ENCODE results near the gene PTH1R. TPM values are rescaled to one million over a fixed set of nuclear protein-coding genes. Genes with fewer than 3 reads are reported as not detected.

PTH1R gene

DNA sequence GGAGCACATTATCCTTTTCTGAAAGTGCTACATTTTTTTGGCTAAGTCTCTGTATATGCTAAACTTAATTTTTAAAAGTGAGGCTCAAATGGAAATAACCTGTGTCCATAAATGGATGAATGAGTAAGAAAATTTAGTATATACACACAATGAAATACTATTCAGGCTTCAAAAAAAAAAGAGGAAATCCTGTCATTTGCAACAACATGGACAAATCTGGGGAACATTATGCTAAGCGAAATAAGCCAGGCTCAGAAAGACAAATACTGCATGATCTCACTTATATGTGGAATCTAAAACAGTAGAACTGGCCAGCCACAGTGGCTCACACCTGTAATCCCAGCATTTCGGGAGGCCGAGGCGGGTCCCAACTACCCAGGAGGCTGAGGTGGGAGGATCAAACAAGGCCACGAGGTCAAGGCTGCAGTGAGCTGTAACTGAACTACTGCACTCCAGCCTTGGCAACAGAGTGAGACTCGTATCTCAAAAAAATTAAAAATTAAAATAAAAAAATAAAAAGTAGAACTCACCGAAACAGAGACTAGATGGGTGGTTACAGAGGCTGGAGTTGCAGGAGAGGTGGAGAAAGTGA is 73.2 kb downstream of the PTH1R start:
- H3K79me1 ChIP-seq (replicated peaks; ENCODE audit: low read length, poor library complexity, severe bottlenecking), result peaks cover 25% of the 10 kb centered on the region
- H4K8ac ChIP-seq (ENCODE audit: low read length), result no peak overlapping the region
- no peak overlapping the region for H4K91ac ChIP-seq (ENCODE audit: low read length)
- no peak overlapping the region for H2BK12ac ChIP-seq (ENCODE audit: low read length in 2 of 2)
- no peak overlapping the region for H3K18ac ChIP-seq (ENCODE audit: low read depth in 1 of 2, low read length in 2 of 2)
- peaks cover 42% of the 10 kb centered on the region for H3K4me1 ChIP-seq (ENCODE audit: control insufficient read depth, insufficient read depth, low read depth, low read length)
- no peak overlapping the region for H3K4me2 ChIP-seq (ENCODE audit: low read length, poor library complexity, severe bottlenecking)
- no peak overlapping the region for H2BK5ac ChIP-seq (ENCODE audit: low read depth, low read length, poor library complexity, severe bottlenecking)
- no peak overlapping the region for H3K27ac ChIP-seq (ENCODE audit: low read length, poor library complexity, severe bottlenecking)
- H3K14ac ChIP-seq (ENCODE audit: low read length in 2 of 2), result no peak overlapping the region
- H3K4me3 ChIP-seq (ENCODE audit: insufficient read depth in 1 of 2, low read depth in 1 of 2, low read length in 2 of 2), result no peak overlapping the region
- H3K23ac ChIP-seq (ENCODE audit: low read length in 2 of 2), result no peak overlapping the region
- no peaks in the 10 kb centered on the region for H3K27me3 ChIP-seq (ENCODE audit: control insufficient read depth in 1 of 2, insufficient read depth in 1 of 2, low read length in 2 of 2)
- H2BK120ac ChIP-seq (ENCODE audit: low read depth, low read length), result no peak overlapping the region
- peaks cover 19 to 25% of the 10 kb centered on the region in 2 experiments for H3K36me3 ChIP-seq (ENCODE audit: control insufficient read depth in 1 of 2, insufficient read depth in 2 of 2, low read depth in 1 of 2, low read length in 2 of 2)
- H2BK15ac ChIP-seq (ENCODE audit: low read depth, poor library complexity, severe bottlenecking), result no peak overlapping the region
- no peak overlapping the region for H2AFZ ChIP-seq (ENCODE audit: low read depth, low read length)
- DNase-seq, result no peak
- no peak overlapping the region for H2AK5ac ChIP-seq (ENCODE audit: low read length, severe bottlenecking)
- H3K9me3 ChIP-seq (ENCODE audit: control insufficient read depth, low read length), result no peaks in the 10 kb centered on the region
- H3K4ac ChIP-seq (ENCODE audit: low read depth in 1 of 2, low read length in 2 of 2), result no peak overlapping the region
- no peak overlapping the region for H3K9ac ChIP-seq (ENCODE audit: low read length)
- 98% methylated on average over 5 of the region's 7 CpGs for WGBS

DNA sequence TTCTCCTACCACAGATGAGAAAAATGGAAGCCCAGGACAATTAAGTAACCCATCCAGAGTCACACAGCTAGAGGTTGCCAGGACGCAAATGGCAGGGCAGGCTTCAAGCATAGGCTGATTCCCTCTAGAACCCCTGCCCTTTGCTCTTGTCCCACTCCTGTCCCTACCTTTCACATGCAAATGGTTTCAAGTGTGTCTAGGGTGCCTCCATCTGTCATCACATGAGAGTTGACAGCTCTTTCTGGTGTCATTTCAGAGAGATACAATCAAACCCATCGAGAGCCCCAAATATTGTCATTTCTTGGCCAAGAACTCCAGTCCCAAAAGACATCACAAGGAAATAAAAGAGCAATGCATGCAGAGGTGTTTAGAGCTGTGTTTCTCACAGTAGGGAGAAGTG is 75.3 kb downstream of the PTH1R start:
- peaks cover 18% of the 10 kb centered on the region for H3K79me1 ChIP-seq (replicated peaks; ENCODE audit: low read length, poor library complexity, severe bottlenecking)
- H2BK120ac ChIP-seq (ENCODE audit: low read depth, low read length), result no peak overlapping the region
- 96% methylated on average over 2 of the region's 2 CpGs for WGBS
- no peak for DNase-seq
- no peak overlapping the region for H3K4ac ChIP-seq (ENCODE audit: low read depth in 1 of 2, low read length in 2 of 2)
- H3K27ac ChIP-seq (ENCODE audit: low read length, poor library complexity, severe bottlenecking), result no peak overlapping the region
- no peaks in the 10 kb centered on the region for H3K27me3 ChIP-seq (ENCODE audit: control insufficient read depth in 1 of 2, insufficient read depth in 1 of 2, low read length in 2 of 2)
- no peak overlapping the region for H3K4me3 ChIP-seq (ENCODE audit: insufficient read depth in 1 of 2, low read depth in 1 of 2, low read length in 2 of 2)
- peaks cover 6 to 9% of the 10 kb centered on the region in 2 experiments for H3K36me3 ChIP-seq (ENCODE audit: control insufficient read depth in 1 of 2, insufficient read depth in 2 of 2, low read depth in 1 of 2, low read length in 2 of 2)
- no peak overlapping the region for H2AK5ac ChIP-seq (ENCODE audit: low read length, severe bottlenecking)
- no peak overlapping the region for H2AFZ ChIP-seq (ENCODE audit: low read depth, low read length)
- H3K9me3 ChIP-seq (ENCODE audit: control insufficient read depth, low read length), result no peaks in the 10 kb centered on the region
- no peak overlapping the region for H3K14ac ChIP-seq (ENCODE audit: low read length in 2 of 2)
- no peak overlapping the region for H2BK5ac ChIP-seq (ENCODE audit: low read depth, low read length, poor library complexity, severe bottlenecking)
- peaks cover 31% of the 10 kb centered on the region for H3K4me1 ChIP-seq (ENCODE audit: control insufficient read depth, insufficient read depth, low read depth, low read length)
- H3K18ac ChIP-seq (ENCODE audit: low read depth in 1 of 2, low read length in 2 of 2), result no peak overlapping the region
- no peak overlapping the region for H4K91ac ChIP-seq (ENCODE audit: low read length)
- no peak overlapping the region for H2BK15ac ChIP-seq (ENCODE audit: low read depth, poor library complexity, severe bottlenecking)
- peak overlapping the region; percentile 25 for H4K8ac ChIP-seq (ENCODE audit: low read length)
- no peak overlapping the region for H3K9ac ChIP-seq (ENCODE audit: low read length)
- H3K4me2 ChIP-seq (ENCODE audit: low read length, poor library complexity, severe bottlenecking), result no peak overlapping the region
- no peak overlapping the region for H2BK12ac ChIP-seq (ENCODE audit: low read length in 2 of 2)
- no peak overlapping the region for H3K23ac ChIP-seq (ENCODE audit: low read length in 2 of 2)

Small RNA genes lying within 50 kb of the gene (small RNA-seq; reads per million reads assigned to genes)
- not detected for gene AC109583.2 (ENCODE audit: low read depth)

Measured in mesenchymal stem cell (in vitro differentiated cells and primary cell).